Measurements from ENCODE around the gene ZBTB43.
"Not testable (repeated sequence)": the region's sequence is repeated elsewhere in the genome, so short reads cannot be mapped to it uniquely, and the experiment has no call there.

DNA sequence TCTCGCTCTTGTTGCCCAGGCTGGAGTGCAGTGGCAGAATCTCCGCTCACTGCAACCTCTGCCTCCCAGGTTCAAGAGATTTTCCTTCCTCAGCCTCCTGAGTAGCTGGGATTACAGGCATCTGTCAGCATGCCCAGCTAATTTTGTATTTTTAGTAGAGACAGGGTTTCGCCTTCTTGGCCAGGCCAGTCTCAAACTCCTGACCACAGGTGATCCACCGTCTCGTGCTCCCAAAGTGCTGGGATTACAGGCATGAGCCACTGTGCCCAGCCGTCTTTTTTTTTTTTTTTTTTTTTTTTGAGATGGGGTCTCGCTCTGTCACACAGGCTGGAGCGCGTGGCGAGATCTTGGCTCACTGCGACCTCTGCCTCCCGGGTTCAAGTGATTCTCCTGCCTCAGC, 5.4 kb downstream of the ZBTB43 start:
- not testable (repeated sequence) for TF ChIP-seq CTCF (conservative IDR thresholded peaks at IDR 0.05; ENCODE audit: low read depth, low read length); EZH2 (IDR thresholded peaks at IDR 0.05; ENCODE audit: borderline replicate concordance, low read depth, low read length, poor library complexity, severe bottlenecking)

Measured in A673 (cell line).